Occipital lobe (tissue), 2 donors: ENCODE data around the gene DOK1. TPM values are rescaled to one million over a fixed set of nuclear protein-coding genes. Genes with fewer than 3 reads are reported as not detected.

Source experiments
- DNase-seq: peaks from one replicate; lab custom pipeline; 2025; lab: John Stamatoyannopoulos, UW
- total RNA-seq: library from RNA; depleted of rRNA; stranded (reverse); fragments of >200 nt; gene quantifications from one replicate; pipeline ENCODE4 v1.2.3, GENCODE V29; 2014

The DOK1 gene
- total RNA-seq = 3.4 TPM

GRCh38 chr2:74553892-74554819 is at the start of gene DOK1, which contains the start of gene LOXL3:
Gene DOK1 (plus strand): TSS chr2:74554720. CDS start chr2:74554755, 35 bp downstream.
Gene LOXL3 (minus strand): TSS chr2:74553942. CDS start chr2:74552634, 1,308 bp downstream.
- DNase-seq = peak; percentile 37

GRCh38 chr2:74505448-74506246 is 48.9 kb upstream of the DOK1 start:
- DNase-seq = no peak

- peak; percentile 94 for DNase-seq
These were observed 47.2 kb upstream of the DOK1 start, which contains the start of gene PCGF1 for GRCh38 chr2:74507145-74507925. Gene PCGF1 (minus strand): TSS chr2:74507695. CDS start chr2:74507668, 27 bp downstream.

GRCh38 chr2:74507926-74508520 is 46.5 kb upstream of the DOK1 start:
- no peak for DNase-seq

GRCh38 chr2:74510272-74510671 is 44.2 kb upstream of the DOK1 start:
- DNase-seq = no peak

GRCh38 chr2:74511104-74511989 is 43.2 kb upstream of the DOK1 start:
- no peak for DNase-seq

GRCh38 chr2:74512744-74513604 is 41.5 kb upstream of the DOK1 start:
- no peak for DNase-seq

GRCh38 chr2:74513605-74514367 is 40.7 kb upstream of the DOK1 start:
- no peak for DNase-seq

GRCh38 chr2:74514368-74515270 is 39.9 kb upstream of the DOK1 start, which contains the start of gene TLX2:
Gene TLX2 (plus strand): TSS chr2:74514450. CDS start chr2:74514807, 357 bp downstream.
- no peak for DNase-seq

GRCh38 chr2:74515271-74515980 is 39.1 kb upstream of the DOK1 start:
- no peak for DNase-seq

- no peak for DNase-seq
These were observed 38.4 kb upstream of the DOK1 start for GRCh38 chr2:74515981-74516633.

- DNase-seq = no peak
These were observed 37.9 kb upstream of the DOK1 start for GRCh38 chr2:74516650-74517049.

- no peak for DNase-seq
These were observed 32.0 kb upstream of the DOK1 start for GRCh38 chr2:74522516-74522915.

GRCh38 chr2:74524005-74524404 is 30.5 kb upstream of the DOK1 start:
- no peak for DNase-seq

- DNase-seq = no peak
These were observed 29.4 kb upstream of the DOK1 start for GRCh38 chr2:74524955-74525716.
